Stimulated activated CD8-positive, alpha-beta memory T cell treated with anti-CD3 and anti-CD28 coated beads, Interleukin-15, amount 100 ng/mL, for 24 hours (primary cell): ENCODE results near the gene FAM185A.
"Not testable (repeated sequence)": the region's sequence is repeated elsewhere in the genome, so short reads cannot be mapped to it uniquely, and the experiment has no call there.

Source experiments
- DNase-seq: peaks from one replicate; pipeline ENCODE4 v3.0.0-alpha.2; 2020; ENCODE audit warnings: low read depth

The FAM185A gene

DNA sequence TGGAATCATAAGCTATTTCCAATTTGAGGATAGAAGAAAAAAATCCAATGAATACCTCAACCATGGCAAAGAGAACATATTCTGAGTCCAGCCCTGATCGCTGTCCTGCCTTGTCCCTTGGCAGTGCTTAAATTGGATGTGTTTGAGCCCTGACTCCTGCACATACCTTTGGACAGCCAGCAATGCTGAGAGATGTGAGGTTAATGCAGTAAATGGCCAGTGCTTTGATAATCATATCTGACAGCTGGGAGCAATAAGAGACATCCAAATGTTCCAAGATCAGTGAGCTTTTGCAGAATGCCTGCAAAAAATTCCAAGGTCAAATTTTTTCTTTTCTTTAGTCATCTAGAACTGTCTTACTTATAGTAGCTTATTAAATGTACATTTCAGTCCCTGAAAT is 83.9 kb downstream of the FAM185A start:
- DNase-seq, result no peak

DNA sequence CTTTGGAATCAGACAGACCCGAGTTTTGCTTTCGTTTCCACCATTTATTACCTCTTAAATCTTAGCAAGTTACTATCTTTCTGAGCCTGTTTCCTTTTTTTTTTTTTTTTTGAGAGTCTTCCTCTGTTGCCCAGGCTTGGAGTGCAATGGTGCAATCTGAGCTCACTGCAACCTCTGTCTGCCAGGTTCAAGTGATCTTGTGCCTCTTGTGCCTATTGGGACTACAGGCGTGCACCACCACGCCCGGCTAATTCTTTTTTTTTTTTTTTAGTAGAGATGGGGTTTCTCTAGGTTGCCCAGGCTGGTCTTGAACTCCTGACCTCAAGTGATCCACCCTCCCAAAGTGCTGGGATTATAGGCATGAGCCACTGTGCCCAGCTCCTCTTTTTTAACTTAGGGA is 84.5 kb downstream of the FAM185A start:
- no peak for DNase-seq

DNA sequence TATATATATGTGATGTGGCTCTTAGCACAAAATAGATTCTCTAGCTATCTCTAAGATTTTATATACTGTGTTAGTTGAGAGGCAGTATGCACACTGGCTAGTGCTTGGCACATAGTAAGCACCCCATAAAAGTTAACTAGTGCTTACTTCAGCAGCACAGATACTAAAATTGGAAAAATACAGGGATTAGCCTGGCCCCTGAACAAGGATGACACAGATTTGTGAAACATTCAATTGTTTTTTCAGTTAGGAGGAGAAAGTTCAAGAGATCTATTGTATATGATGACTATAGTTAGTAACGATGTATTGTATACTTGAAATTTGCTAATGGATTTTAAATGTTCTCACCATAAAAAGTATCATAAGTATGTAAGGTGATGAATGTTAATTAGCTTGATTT is 85.7 kb downstream of the FAM185A start:
- no peak for DNase-seq

DNA sequence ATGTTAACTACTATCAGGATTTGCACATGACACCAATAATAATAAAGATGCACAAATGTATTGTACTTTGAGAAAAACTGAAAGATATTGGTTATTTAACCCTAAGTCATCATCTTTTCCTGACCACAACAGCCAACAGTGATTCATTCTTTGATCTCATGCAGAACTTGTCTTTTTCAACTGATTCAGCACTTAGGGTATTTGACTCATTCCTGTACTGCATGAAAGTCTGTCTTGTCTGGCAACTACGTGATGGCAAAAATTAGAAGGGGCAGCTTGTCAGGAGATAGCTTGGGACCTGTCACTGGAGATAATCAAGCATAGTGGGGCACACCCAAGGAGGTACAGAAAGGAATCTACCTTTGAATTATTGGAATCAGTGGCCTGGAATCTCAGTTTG is 86.2 kb downstream of the FAM185A start:
- DNase-seq, result no peak

DNA sequence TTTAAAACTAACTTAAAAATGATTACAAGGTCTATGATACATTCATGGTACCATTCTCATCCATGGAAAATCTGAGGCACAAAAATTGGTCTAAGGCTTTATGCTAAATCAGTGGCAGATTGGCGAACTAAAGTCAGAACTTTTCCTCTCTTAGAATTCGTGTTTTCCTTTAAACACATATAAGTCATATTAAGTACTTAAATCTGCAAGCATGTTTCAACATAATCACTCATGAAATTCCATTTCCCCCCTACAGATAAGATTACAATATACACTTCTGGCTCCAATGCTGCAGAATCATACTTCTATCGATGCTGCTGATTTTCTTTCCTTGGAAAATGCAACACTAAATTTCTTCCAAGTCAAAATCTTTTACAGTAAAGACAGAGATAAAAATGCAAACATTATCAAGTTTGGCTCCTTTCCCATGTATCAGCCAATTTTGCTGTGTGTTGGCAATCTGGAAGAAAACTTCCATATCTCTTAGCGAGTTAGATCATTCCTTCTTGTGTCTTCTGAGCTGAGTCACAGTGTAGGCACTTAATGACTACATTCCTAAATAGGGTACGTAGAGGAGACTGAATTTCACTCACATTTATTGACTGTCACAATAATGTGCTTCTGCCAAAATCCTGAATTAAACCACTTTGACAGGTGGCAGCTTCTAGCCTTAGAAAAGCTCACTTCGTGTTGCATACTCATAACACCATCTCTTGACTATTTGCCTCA is 87.6 kb downstream of the FAM185A start:
- no peak for DNase-seq

DNA sequence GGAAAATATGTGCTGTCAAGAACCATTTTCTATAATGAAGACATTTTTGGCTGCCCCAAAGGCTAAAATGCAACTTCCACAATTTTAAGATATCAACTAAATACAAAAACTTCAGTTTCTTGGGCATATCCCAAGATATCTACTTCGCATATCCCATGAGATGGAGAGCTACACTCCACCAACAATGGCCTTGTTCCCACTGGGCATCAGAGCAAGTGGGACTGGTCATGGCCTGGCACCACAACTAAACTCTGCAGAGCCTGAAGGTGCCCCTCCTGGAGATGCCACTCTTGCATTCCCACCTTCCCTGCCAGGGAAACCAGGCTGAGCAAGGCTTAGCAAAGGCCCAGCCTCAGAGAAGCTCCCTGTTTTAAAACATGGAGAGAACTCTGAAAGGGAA is 88.2 kb downstream of the FAM185A start:
- no peak for DNase-seq

DNA sequence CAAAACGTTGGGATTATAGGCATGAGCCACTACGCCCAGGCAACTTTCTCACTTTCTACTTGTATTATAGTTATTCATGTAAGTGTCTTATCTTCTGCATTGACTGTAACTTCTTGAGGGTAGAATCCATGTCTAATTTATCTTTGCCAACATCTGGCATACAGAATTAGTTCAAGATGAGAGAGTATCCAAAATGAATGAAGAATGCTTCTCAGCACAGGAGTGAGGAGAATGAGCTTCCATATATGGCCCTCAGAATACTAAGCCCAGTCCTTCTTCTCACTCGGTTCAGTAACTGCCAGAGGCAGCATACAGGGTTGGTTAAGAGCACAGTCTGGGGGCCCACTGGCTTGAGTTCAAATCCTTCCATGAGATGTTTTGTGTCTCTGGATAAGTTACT is 89.0 kb downstream of the FAM185A start:
- no peak for DNase-seq

DNA sequence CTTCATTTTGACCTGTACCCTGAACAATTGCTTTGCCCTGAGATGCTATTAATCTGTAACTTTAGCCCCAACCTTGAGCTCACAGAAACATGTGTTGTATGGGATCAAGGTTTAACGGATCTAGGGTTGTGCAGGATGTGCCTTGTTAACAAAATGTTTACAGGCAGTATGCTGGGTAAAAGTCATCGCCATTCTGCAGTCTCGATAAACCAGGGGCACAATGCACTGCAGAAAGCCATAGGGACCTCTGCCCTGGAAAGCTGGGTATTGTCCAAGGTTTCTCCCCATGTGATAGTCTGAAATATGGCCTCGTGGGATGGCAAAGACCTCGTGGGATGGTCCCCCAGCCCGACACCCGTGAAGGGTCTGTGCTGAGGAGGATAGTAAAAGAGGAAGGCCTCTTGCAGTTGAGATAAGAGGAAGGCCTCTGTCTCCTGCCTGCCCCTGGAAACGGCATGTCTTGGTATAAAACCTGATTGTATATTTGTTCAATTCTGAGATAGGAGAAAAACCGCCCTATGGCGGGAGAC is 89.8 kb downstream of the FAM185A start:
- not testable (repeated sequence) for DNase-seq

DNA sequence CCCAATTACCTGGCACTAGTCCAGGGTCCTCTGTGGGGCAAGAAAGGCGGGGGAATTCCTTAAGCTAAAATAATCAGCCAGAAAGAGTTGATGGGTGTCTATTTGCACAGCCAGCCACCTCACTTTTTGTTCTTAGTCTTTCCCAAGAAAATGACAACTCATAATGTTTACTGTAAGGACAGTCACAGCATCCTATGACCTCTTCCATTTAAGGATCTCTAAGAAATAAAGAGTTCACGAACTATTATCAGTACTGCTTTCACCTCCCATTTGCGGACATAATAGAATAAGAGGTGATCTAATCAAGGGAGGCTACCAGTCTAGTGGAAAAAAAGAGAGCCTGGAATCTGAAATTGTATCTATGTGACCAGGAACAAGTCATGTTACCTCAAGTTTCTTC is 91.6 kb downstream of the FAM185A start:
- DNase-seq, result no peak

DNA sequence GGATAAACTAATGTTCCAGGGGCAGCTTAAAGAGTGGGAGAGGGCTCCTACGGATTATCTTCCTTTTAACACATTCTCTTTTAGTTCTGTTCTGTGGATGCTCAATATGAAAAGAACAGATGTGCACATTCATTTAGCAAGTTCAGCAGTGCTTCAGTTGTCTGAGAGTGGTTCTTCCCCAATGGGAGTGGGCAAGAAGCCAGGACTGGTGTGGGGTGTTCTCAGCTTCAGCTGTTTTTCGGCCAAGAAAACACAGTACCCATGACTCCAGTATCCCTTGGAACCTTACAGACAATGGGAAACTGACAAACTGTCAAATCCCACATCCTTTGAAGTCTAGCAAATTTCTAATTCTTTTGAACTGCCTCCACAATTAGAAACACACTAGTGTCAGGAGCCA is 92.5 kb downstream of the FAM185A start:
- DNase-seq, result no peak

DNA sequence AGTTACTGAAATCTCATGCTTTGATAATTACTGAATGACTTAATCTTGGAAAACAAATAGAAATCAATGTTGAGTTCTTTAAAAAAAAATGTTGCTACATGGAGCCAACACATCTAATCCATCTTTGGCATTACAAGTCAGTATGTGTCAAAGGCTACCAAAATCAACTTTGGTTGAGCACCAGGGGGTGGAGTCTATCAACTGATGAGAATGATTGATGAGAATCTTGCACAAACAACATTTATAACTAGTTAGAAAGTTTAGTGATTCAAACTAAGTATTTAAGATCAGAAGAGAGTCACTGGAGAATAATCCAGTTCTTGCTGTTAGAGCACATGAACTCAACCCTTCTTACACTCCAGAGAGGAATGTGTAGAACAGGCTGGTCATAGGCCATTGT is 93.5 kb downstream of the FAM185A start:
- no peak for DNase-seq

DNA sequence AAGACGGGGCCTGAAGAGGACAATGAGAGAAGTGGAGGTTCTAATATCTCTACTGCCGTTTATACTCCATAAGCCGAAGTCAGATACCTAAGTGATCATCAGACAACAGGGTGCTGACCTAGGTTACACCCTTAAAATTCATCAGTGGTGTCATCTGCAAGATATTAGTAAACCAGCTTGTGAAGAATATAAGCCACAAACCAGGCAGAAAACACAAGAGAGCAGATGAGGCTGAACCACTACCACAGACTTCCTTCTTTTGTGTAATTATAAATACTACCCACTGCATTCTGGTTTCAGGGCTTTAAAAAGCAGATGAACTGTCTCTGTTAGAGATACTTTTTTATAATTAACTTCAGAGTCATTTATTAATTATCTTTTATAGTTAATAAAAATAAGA is 95.1 kb downstream of the FAM185A start:
- no peak for DNase-seq

DNA sequence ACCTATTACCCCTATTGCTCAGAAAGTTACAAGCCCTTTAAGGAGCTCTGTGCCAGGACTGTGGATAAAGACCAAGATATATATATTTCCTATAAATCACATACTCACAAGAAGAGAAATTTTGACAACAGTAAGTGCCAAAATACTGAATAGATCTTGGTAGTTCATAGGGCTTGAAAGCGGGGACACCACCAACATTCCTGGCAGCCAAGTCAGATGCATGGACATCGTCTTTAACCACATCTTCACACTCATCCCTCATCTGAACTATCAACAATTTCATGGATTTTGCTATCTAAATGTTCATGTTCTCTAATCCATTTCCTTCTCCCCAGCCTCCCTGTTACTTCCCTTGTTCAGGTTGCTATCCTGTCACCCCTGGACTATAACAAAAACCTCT is 96.5 kb downstream of the FAM185A start:
- DNase-seq, result no peak

DNA sequence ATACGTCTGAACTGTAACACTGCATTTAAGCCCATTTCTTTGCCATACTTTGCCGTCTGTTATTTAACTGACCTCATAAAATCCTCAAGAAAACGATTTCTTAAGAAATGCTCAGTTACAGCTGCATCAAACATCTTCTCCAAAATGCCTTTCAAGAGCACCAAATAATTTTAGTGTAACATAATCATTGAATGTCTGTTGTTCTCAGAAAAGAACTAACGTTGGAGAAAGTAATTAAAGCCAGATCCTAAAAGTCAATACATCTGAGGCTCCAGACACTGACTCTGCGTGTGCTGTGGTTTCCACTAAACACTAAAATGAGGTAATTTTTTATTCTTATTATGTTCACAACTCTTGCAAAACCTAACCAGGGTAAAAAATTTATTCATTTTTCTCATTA is 100.3 kb downstream of the FAM185A start:
- no peak for DNase-seq

DNA sequence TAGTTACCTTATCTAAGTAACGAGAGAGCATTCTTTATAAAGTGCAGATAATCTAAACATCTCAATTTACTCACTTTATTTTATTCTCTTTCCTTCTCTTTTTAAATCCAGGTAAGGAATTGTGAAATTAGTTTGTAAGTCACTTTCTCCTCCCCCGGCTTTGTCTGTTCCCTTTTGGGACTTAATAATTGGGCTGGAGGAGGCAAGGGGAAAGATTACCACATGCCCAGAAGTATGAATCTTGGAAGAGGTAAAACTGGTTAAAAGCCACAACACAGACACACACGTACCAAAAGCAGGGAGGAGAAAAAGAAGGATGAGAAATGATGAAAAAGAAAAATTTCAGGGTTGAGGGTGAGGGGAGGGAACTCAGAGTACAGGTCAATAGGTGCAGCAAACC is 100.7 kb downstream of the FAM185A start:
- no peak for DNase-seq

DNA sequence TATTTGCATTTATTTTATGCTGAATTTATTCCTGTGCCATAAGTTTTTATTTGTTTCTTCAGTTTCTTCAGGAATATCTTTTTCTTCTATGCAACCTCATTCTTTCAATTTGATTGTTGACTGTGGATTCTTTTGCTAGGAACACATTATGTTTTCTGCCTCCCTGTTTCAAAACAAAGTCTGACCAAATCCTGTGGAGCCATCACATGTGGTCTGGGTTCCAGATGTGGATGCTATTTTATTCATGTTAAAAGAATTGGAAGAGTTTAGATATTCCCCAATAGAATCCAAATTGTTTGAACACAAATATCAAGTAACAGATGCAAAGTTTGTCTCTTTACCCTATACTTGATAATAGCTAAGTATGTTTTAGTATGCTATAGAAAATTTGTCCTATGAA is 107.2 kb downstream of the FAM185A start:
- no peak for DNase-seq
